ENCODE results near the gene SAMD4A.

The SAMD4A gene

DNA sequence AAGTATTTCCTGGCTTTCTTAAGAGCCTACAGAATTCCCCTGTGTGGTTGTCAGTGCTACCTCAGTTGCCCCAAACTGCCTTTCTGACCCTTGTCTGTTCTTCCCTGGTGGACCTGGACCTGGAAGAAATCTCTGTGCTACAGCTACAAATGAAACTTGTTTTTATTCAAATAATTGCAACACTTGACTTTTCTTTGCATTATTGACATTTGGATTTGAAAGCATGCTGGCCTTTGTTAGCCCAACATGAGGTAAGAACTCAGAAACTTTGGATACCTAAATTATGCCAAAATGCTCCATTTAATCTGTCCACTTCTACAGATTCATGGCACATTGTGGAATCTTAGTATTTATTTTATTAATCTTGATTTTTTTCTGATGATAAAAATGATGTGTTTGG, 142.9 kb downstream of the SAMD4A start:
- Histone ChIP-seq H3K4me1 (ENCODE audit: control insufficient read depth in 1 of 2, insufficient read depth in 1 of 2, low read depth in 1 of 2, low read length in 1 of 2) (no peaks in the 10 kb centered on the region), H3K36me3 (no peaks in the 10 kb centered on the region), H3K27ac (no peak overlapping the region), H3K4me3 (ENCODE audit: low read depth in 1 of 2, low read length in 1 of 2) (no peak overlapping the region), H3K9me3 (no peaks in the 10 kb centered on the region), H3K27me3 (no peaks in the 10 kb centered on the region)
- TF ChIP-seq CTCF (IDR thresholded peaks at IDR 0.05) = no peak

GRCh38 chr14:54711312-54711711, 144.4 kb downstream of the SAMD4A start:
- no peaks in the 10 kb centered on the region for H3K9me3 ChIP-seq
- no peak for TF ChIP-seq CTCF (IDR thresholded peaks at IDR 0.05)
- H3K36me3 ChIP-seq = no peaks in the 10 kb centered on the region
- no peaks in the 10 kb centered on the region for H3K4me1 ChIP-seq (ENCODE audit: control insufficient read depth in 1 of 2, insufficient read depth in 1 of 2, low read depth in 1 of 2, low read length in 1 of 2)
- no peak overlapping the region for H3K4me3 ChIP-seq (ENCODE audit: low read depth in 1 of 2, low read length in 1 of 2)
- no peak overlapping the region for H3K27ac ChIP-seq
- H3K27me3 ChIP-seq = no peaks in the 10 kb centered on the region

- no peaks in the 10 kb centered on the region for H3K4me1 ChIP-seq (ENCODE audit: control insufficient read depth in 1 of 2, insufficient read depth in 1 of 2, low read depth in 1 of 2, low read length in 1 of 2)
- no peaks in the 10 kb centered on the region for H3K27me3 ChIP-seq
- H3K9me3 ChIP-seq = no peaks in the 10 kb centered on the region
- H3K27ac ChIP-seq = no peak overlapping the region
- no peaks in the 10 kb centered on the region for H3K36me3 ChIP-seq
- H3K4me3 ChIP-seq (ENCODE audit: low read depth in 1 of 2, low read length in 1 of 2) = no peak overlapping the region
- no peak for TF ChIP-seq CTCF (IDR thresholded peaks at IDR 0.05)
Measured at GRCh38 chr14:54711812-54712464, 145.0 kb downstream of the SAMD4A start.

- Histone ChIP-seq H3K4me1 (ENCODE audit: control insufficient read depth in 1 of 2, insufficient read depth in 1 of 2, low read depth in 1 of 2, low read length in 1 of 2) (no peaks in the 10 kb centered on the region), H3K27ac (no peak overlapping the region), H3K36me3 (no peaks in the 10 kb centered on the region), H3K4me3 (ENCODE audit: low read depth in 1 of 2, low read length in 1 of 2) (no peak overlapping the region), H3K27me3 (no peaks in the 10 kb centered on the region), H3K9me3 (no peaks in the 10 kb centered on the region)
- TF ChIP-seq CTCF (IDR thresholded peaks at IDR 0.05) = no peak
Measured at GRCh38 chr14:54712465-54713200, 145.7 kb downstream of the SAMD4A start.

DNA sequence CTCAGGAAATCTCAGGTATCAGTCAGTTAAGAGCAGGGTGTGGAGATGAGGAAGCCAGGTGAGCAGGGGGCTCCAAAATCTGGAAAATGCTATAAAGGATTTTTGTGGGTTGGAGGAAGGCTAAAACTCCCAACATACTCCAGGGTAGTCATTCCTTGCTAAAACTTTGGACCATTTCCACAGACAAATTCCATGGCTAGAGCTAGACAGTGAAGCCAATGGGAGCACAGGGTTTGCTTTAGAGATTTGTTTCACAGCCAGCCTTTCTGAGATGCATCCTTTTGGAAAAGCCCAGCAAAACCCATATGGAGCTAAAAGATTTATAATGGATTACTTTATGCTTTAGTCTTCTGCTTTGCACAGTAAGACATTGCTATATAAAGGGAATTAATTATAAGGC, 146.5 kb downstream of the SAMD4A start:
- Histone ChIP-seq H3K4me3 (ENCODE audit: low read depth in 1 of 2, low read length in 1 of 2) (no peak overlapping the region), H3K27me3 (no peaks in the 10 kb centered on the region), H3K36me3 (no peaks in the 10 kb centered on the region), H3K27ac (no peak overlapping the region), H3K4me1 (ENCODE audit: control insufficient read depth in 1 of 2, insufficient read depth in 1 of 2, low read depth in 1 of 2, low read length in 1 of 2) (no peaks in the 10 kb centered on the region), H3K9me3 (no peaks in the 10 kb centered on the region)
- TF ChIP-seq CTCF (IDR thresholded peaks at IDR 0.05) = no peak
